ENCODE data around the gene MMP27. TPM values are rescaled to one million over a fixed set of nuclear protein-coding genes. Genes with fewer than 3 reads are reported as not detected.

Gene MMP27
- total RNA-seq, 4 donors from 2014 or later: 0.22 to 0.67 TPM; not detected in 2

DNA sequence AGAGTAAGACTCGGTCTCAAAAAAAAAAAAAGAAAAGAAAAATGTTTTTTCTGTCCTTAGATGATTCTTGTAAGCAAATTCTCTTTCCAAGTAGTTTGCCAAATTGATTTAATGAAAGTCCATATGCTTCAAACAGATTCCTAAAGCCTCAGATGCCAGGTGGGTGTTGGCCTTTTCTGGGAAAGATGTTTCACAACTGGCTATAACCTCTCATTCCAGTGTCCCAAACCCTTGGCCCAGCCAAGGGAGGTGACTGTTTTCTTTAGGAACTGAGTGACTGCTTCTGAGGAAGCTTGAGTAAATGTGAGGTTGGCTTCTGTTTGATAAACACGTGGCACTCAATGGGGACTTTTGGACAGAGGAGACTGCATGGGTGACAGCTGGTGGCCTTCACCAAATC, 27.5 kb downstream of the MMP27 start:
- TF ChIP-seq, protein P1, sequence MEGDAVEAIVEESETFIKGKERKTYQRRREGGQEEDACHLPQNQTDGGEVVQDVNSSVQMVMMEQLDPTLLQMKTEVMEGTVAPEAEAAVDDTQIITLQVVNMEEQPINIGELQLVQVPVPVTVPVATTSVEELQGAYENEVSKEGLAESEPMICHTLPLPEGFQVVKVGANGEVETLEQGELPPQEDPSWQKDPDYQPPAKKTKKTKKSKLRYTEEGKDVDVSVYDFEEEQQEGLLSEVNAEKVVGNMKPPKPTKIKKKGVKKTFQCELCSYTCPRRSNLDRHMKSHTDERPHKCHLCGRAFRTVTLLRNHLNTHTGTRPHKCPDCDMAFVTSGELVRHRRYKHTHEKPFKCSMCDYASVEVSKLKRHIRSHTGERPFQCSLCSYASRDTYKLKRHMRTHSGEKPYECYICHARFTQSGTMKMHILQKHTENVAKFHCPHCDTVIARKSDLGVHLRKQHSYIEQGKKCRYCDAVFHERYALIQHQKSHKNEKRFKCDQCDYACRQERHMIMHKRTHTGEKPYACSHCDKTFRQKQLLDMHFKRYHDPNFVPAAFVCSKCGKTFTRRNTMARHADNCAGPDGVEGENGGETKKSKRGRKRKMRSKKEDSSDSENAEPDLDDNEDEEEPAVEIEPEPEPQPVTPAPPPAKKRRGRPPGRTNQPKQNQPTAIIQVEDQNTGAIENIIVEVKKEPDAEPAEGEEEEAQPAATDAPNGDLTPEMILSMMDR (IDR thresholded peaks at IDR 0.05): no peak
- no peak for TF ChIP-seq POLR2A (IDR thresholded peaks at IDR 0.05)
- Histone ChIP-seq H3K9me3 (no peaks in the 10 kb centered on the region), H3K27ac (no peak overlapping the region), H3K4me1 (no peaks in the 10 kb centered on the region), H3K27me3 (no peaks in the 10 kb centered on the region), H3K4me3 (replicated peaks in 1 of 3) (no peak overlapping the region), H3K36me3 (no peaks in the 10 kb centered on the region)
- intact Hi-C loops (cut with DNase I): no loop called here
- WGBS, 2 donors: 76 to 78% methylated on average over 2 of the region's 2 CpGs
- no peak for DNase-seq

DNA sequence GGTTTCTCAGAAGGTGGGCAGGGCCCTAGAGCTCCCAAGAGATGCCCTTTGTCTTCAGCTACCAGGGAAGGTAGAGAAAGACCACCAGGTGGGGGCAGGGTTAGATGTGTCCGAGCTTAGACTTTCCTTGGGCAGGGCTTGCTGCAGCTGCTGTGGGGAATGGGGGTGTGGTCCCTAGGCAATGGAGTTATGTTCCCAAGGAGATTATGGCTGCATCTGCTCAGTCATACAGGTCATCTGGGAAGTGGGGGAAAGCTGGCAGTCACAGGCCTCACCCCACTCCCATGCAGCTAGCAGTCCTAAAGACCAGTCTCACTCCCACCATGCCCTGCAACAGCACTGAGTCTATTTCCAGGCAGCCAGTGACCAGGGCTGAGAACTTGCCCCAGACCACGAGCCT, 29.5 kb downstream of the MMP27 start:
- no peak overlapping the region for H3K27ac ChIP-seq
- 67 to 100% methylated on average over 2 of the region's 2 CpGs for WGBS, 2 donors
- no peaks in the 10 kb centered on the region for H3K9me3 ChIP-seq
- H3K27me3 ChIP-seq: no peaks in the 10 kb centered on the region
- H3K36me3 ChIP-seq: no peaks in the 10 kb centered on the region
- TF ChIP-seq, protein P1 (IDR thresholded peaks at IDR 0.05): no peak
- no peak for TF ChIP-seq POLR2A (IDR thresholded peaks at IDR 0.05)
- DNase-seq: no peak
- no peaks in the 10 kb centered on the region for H3K4me1 ChIP-seq
- H3K4me3 ChIP-seq (replicated peaks in 1 of 3): no peak overlapping the region
- intact Hi-C loops (cut with DNase I): no loop called here

DNA sequence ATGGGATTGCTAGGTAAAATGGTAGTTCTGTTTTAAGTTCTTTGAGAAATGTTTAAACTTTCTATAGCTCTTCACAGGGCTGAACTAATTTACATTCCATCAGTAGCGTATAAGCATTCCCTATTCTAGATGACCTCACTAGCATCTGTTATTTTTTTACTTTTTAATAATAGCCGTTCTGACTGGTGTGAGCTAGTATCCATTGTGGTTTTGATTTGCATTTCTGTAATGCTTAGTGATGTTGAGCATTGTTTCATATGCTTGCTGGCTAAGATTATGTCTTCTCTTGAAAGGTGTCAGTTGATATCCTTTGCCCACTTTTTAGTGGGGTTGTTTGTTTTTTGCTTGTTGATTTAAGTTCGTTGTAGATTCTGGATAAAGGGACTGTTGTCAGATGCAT, 35.9 kb downstream of the MMP27 start:
- whole genome bisulfite sequencing, 2 donors: 70 to 73% methylated on average over 3 of the region's 3 CpGs
- H3K4me1 ChIP-seq: no peaks in the 10 kb centered on the region
- intact Hi-C loops (cut with DNase I): loop anchor here (10.0 kb wide), 1 partner anchor 325 kb away; the partner anchor contains the start of gene BIRC2
- H3K27ac ChIP-seq: no peak overlapping the region
- no peaks in the 10 kb centered on the region for H3K9me3 ChIP-seq
- H3K36me3 ChIP-seq: no peaks in the 10 kb centered on the region
- H3K27me3 ChIP-seq: no peaks in the 10 kb centered on the region
- TF ChIP-seq, protein P1 (IDR thresholded peaks at IDR 0.05): no peak
- TF ChIP-seq POLR2A (IDR thresholded peaks at IDR 0.05): no peak
- no peak overlapping the region for H3K4me3 ChIP-seq (replicated peaks in 1 of 3)
- no peak for DNase-seq

DNA sequence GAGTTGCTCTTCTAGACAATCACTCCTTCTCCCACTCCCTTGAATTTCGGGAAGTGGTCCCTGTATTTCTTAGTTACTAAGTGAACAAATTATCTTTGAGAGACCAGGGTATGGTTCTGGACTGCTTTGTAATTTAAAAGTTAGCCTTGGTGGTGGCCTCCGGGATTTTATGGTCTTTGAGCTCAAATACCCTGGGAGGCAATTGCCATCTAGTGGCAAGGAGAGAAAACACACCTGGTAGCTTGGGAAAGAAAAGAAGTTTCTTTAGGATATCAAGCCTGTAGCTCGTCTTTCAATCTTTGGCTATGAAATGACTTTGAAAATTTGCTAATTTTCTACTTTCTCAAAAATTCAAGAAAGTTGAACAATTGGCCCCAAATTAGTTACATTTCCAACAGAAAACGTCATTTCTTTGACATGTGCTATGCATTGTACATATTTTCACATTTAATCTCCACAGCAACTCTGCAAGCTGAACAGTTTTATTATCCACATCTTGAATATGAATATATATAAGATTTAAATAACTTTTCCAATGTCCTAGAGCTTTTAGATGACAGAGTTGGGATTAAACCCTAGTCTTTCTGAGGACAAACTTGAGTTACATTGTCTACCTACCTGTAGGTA, 39.1 kb downstream of the MMP27 start:
- no peaks in the 10 kb centered on the region for H3K4me1 ChIP-seq
- H3K4me3 ChIP-seq (replicated peaks in 1 of 3): no peak overlapping the region
- no peak overlapping the region for H3K27ac ChIP-seq
- TF ChIP-seq POLR2A (IDR thresholded peaks at IDR 0.05): no peak
- TF ChIP-seq, protein P1 (IDR thresholded peaks at IDR 0.05): peak; percentile 48 to 77 (median 74)
- intact Hi-C loops (cut with DNase I): loop anchor here (10.0 kb wide), 1 partner anchor 322 kb away; the partner anchor contains the start of gene BIRC2
- H3K27me3 ChIP-seq: no peaks in the 10 kb centered on the region
- DNase-seq: peak; percentile 10 to 13
- 3 to 7% methylated on average over 4 of the region's 4 CpGs for WGBS, 2 donors
- no peaks in the 10 kb centered on the region for H3K36me3 ChIP-seq
- H3K9me3 ChIP-seq: no peaks in the 10 kb centered on the region

DNA sequence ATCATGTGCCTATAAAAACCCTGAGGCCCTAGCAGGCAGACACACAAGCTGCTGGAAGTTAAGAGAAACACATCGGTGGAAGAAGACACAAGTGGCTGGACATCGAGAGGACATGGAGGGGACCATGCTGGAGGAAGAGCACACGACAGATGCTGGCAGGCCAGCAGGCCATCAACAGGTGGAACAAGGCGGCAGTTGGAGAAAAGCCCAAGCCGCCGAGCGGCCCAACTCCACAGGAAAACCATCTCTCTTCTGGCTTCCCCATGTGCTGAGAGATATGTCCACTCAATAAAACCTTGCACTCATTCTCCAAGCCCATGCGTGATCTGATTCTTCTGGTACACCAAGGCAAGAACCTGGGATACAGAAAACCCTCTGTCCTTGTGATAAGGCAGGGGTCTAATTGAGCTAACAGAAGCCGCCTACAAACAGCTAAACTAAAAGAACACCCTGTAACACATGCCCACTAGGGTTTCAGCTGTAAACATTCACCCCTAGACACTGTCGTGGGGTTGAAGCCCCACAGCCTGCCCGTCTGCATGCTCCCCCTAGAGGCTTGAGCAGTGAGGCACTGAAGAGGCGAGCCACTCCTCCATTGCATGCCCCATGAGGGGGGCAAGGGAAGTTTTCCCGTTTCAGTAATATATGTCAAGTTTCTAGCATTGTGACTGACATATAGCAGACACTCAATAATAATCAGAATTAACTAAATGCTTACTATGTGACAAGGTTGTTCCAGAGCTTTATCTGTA, 41.4 kb downstream of the MMP27 start:
- H3K9me3 ChIP-seq: no peaks in the 10 kb centered on the region
- 73 to 83% methylated on average over 13 of the region's 13 CpGs for WGBS, 2 donors
- DNase-seq: no peak
- H3K4me1 ChIP-seq: no peaks in the 10 kb centered on the region
- no peaks in the 10 kb centered on the region for H3K27me3 ChIP-seq
- intact Hi-C loops (cut with DNase I): loop anchor here (10.0 kb wide), 1 partner anchor 319 kb away; the partner anchor contains the start of gene BIRC2
- H3K27ac ChIP-seq: no peak overlapping the region
- H3K36me3 ChIP-seq: no peaks in the 10 kb centered on the region
- H3K4me3 ChIP-seq (replicated peaks in 1 of 3): no peak overlapping the region
- TF ChIP-seq, protein P1 (IDR thresholded peaks at IDR 0.05): no peak
- no peak for TF ChIP-seq POLR2A (IDR thresholded peaks at IDR 0.05)

All from thyroid gland (tissue), 4 donors.